CD4-positive, alpha-beta T cell treated with Interleukin-4 for 1 hour (primary cell): ENCODE results near the gene CHST13.
"Not testable (repeated sequence)": the region's sequence is repeated elsewhere in the genome, so short reads cannot be mapped to it uniquely, and the experiment has no call there.

ENCODE experiments used
- DNase-seq, 2 donors: peaks; one replicate each; pipeline ENCODE4 v3.0.0-alpha.2; 2020 to 2022

Gene CHST13

DNA sequence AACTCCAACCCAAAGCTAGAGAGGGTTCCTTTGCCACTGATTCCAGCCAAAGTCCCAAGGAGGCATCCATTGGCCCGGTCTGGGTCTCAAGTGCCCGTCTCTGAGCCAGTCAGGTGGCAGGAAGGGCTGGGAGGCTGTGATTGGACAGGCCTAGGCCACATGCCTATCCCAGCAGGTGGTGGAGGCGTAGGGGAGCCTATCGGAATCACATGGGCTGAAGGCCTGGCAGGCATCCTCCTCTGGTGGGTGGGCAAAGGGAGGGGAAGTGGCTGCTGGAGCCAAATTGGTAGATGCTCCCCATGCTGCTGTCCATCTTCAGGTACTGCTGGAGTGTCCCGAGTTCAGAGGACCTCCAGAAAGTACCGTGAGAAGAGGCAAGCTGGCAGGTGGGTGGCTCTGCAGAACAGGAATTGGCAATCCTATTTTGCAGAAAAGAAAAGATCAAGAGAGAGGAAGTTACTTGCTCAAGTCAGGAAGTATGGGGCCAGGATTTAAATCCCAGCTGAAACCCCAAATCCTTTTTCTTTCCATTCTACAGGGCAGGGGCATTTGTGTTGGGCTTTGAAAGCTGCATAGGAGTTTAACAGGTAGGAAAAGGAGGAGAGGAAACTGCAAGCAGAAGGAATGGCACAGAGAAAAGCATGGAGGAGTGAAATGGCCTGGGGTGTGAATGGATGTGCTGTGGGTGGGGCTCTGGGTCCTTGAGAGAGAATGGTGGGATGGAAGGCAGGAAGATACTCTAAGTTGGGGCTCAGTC is 3.7 kb downstream of the CHST13 start:
- no peak for DNase-seq

DNA sequence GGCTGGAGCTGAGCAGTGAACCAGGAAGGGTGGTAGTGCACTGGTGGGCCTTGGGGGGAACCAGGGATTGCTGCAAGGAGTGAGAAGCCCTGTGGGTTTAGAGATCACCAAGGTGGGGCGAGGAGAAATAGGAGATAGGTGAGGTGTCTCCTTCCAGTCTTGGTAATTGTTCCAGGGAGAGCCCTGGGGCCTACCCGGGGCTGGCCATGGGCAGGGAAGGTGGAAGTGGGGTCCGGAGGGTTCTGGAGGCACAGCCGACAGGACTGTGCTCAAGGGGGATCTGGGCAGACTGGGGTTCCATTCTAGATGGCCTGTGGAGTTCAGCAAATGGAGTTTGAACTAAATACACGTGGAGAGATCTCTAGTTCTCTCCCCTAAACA is 4.5 kb downstream of the CHST13 start:
- no peak for DNase-seq

DNA sequence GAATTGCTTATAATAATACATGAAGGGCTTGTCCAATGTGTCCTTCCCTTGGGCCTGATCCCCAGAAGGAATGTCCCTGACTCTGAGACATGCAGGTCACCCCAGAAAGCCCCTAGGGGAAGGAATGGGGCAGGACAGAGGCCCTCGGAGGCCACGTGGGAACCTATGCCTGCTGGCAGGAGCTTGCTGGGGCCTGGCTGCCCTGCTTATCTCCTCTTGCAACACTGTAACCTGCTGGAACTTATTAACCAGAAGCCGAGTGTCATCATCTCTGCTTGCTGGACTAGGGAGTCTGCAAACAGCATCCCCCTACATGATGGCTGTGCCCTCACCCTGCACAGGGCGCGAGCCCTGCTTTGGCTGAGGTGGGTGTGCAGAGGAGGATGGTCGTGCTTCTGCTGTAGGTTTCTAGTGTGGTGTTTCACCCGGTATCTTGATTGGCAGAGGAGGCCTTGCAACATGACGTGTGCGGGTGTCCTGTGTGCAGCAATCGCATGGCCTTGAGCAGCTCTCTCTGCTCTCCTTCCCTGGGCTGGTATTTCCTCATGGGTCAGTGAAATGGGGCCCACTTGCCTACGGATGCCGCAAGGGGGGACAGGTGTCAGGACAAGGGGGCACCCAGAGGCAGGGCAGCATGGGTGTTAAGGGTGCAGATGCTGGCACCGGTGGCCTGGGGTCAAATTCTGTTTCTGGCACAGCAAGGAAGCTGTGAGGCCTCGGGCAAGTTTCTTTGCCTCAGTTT is 5.0 kb downstream of the CHST13 start:
- DNase-seq: no peak

DNA sequence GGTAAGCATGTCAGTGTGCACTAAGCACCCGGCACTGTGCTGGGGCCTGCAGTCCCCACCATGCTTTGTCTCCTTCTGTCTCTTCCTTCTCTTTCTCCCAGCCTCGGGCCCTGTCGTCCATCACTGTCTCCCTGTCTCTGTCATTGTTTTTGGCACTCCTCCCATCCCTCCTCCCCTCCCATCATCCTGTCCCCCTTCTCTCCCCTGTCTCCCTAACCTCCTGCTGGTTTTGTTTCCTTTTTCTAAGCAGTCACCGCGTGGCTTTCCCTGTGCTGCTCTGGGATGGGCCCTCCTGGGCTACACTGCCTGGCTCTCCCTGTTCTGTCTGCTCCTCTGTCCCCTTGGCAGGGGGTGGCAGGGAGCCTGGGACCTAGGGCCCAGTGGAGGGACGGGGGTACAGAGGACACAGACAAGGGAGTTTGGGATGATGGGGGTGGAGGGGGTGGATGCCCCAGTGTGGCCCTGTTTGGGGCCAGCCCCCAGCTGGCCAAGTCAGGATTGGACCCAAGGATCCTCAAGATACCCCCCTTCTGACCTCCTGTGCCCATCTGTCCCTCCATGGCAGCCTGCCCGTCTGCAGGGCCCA is 5.7 kb downstream of the CHST13 start:
- DNase-seq: no peak

DNA sequence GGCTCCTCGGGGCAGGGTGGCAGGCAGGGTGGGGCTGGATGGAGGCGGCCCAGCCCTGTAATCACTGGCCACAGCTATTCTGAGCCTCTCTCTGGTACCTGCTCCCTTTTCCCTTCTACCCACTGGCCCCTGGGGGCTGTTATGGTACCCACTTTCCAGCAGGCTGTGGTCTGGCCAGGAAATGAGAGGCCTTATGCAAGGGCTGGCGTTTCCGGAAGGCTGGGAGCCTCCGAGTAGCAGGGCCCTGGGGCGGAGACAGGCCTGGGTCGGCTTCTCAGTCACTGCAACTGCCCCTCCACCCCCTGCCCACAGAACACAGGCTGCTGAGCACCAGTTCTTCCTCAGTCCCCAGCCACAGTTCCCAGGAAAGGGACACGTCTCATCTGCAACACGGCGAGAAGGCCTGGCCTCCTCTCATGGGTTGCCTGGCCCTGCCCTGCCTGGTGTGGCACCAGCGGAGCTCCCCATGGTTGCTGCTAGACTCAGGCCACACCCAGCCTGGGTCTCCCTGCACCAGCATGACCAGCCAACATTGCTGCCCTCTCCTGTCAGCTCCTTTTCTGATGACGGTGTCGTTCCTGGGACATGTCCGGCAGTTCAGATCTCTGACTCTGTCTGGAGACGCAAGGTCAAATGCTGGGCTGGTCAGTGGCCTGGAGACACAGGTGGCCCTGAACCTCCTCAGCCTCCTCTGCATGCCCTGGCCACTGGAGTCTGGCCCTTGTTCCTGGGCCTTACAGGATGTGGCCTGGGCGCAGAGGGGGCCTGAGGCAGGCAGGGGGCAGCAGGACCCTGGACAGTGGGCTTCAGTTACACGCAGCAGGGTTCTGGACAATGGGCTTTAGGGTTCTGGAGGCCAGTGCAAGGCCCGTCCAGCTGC is 6.5 kb downstream of the CHST13 start:
- DNase-seq: peak; percentile 6 to 63

DNA sequence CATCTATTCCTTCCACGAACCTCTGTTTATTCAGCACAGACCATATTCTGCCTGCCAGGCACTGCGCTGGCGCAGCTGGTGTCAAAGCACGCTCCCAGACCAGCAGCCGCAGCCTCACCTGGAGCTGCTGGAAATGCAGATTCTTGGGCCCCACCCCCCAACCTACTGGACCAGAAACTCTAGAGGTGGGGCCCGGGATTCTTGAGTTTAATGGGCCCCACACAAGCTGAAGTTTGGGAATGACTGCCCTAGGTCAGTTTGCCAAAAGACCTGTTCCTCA is 7.0 kb downstream of the CHST13 start:
- no peak for DNase-seq

DNA sequence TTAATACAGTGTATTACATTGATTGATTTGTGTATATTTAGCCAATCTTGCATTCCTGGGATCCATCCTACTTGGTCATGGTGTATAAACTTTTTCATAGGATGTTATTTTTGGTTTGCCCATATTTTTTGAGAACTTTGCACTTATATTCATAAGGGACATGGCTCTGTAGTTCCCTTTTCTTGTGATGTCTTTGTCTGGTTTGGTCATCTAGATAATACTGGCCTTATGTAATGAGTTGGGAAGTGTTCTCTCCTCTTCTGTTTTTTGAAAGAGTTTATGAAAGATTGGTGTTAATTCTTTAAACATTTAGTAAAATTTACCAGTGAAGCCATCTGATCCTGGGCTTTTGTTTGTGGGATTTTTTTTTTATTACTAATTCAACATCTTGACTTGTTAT is 9.6 kb downstream of the CHST13 start:
- DNase-seq: no peak

DNA sequence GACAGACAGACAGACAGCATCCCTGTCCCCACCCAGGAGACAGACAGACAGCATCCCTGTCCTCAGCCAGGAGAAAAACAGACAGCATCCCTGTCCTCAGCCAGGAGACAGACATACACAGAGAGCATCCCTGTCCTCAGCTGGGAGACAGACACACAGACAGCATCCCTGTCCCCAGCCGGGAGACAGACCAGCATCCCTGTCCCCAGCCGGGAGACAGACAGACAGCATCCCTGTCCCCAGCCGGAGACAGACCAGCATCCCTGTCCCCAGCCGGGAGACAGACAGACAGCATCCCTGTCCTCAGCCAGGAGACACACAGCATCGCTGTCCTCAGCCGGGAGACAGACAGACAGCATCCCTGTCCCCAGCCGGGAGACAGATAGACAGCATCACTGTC is 10.8 kb downstream of the CHST13 start:
- DNase-seq: not testable (repeated sequence)

DNA sequence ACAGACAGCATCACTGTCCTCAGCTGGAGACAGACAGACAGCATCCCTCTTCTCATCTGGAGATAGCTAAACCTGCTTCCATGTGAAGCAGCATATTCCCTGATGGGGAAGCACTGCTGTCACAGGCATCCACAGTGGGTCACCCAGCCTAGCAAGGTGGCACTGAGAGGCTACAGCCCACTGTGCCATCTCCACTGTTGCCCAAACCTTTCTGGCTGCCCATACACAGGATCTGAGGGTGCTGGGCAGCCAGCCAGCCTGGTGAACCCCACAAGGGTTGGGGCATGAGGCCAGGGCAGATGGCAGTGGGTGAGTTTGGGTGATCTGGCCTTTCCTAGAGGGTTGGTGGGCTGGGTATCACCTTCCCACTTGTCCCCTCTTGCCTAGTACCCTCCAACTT is 11.7 kb downstream of the CHST13 start:
- DNase-seq: no peak

DNA sequence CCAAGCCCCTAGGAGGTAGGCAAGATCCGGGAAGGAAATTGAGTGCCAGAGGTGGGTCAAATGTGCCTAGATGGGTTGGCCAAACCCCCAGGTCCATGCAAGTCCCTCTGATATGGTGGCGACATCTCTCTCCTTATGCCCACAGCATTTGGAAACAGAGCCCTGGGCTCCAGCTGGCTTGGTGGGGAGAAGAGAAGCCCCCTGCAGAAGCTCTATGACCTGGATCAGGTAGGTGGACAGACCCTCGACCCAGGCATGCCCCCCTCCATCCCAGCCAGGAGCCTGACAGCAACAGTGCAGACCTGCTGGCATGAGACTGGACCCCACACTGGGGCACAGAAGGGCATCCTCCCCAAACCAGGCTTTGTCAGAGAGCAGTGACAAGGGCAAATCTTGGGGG is 12.2 kb downstream of the CHST13 start:
- no peak for DNase-seq

DNA sequence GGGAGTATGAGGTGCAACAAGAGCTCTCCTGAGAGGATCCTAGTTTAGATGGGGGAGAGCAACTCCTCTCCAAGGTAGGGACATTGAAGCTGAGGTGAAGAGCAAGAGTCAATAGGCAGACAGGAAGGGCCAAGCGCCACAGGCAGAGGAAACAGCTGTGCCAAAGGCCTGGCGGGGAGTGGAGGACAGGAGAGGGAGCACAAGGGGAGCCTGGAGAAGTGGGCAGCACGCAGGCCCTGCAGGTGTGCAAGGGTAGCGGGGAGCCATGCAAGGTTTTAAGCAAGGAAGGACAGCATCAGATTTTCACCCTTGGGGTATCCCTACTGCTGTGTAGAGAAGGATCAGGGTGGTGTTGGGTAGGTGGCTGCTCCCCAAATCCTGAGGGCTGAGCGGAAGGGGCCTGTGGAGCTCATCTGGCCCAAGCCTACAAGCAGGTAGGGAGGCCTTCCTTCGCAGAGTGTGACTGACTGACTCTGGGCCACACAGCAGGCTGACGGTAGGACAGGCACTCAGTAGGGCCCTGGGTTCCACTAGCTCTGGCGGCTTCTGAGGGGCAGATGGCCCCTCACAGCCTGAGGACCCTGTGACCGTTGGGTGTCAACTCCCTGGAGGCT is 13.3 kb downstream of the CHST13 start:
- no peak for DNase-seq

DNA sequence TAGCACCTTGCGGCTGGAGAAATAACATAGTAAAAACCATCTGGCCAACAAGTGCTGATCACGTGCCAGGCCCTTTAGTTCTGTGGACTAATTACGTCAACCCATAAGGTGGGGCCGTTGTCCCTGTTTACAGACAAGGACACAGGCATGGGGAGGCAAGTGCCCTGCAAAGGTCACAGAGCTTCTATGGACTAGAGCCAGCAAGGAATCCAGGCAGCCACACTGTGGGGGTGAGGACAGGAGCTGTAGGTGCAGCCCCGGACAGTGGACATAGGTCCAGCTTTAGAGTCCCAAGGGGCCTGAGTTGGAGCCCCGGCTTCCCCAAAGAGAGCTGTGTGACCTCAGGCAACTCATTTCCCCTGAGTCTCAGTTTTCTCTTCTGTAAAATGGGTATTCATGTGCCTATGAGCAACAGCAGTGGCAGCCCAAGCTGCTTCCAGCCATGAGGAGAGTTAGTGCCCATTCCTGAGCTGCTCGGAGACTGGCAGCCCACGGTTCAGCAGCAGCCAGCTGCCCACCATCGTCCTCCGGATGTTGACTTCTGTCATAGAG is 13.9 kb downstream of the CHST13 start:
- DNase-seq: no peak

DNA sequence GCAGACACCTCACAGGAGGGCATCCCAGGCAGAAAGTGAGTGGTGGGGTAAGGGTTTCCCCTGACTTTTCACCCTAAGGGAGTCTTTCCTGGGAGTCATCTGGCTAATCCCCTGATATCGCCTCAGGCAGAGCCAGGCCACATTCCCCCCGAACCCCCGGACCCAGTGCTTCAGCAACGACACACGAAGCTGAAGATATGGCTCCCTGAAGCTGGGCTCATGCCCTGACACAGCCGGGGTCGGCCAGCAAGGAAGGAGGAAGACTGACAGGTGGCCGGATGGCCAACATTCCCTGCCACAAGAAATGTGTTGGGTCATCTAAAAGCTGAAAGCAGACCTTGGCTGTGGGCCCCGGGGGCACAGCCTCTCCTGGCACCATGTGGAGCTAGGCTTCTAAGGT is 14.4 kb downstream of the CHST13 start:
- no peak for DNase-seq

DNA sequence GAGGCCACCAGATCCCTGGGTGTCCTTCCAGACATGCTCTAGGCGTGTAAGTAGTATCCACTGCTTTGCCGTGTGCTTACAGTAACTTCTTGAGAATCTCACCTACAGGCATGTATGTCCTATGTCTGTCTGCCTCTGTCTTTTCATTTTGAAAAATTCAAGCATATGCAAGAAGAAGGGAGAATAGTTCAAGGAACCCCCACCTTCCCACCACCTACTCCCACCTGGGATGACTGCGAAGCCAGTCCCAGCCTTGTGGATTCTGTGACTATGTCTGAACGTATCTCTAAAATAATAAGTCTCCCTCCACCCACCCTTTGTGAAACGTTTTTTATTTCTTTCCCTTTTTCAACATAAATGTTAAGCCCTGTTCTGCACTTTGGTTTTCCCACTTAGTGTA is 15.0 kb downstream of the CHST13 start:
- DNase-seq: no peak

DNA sequence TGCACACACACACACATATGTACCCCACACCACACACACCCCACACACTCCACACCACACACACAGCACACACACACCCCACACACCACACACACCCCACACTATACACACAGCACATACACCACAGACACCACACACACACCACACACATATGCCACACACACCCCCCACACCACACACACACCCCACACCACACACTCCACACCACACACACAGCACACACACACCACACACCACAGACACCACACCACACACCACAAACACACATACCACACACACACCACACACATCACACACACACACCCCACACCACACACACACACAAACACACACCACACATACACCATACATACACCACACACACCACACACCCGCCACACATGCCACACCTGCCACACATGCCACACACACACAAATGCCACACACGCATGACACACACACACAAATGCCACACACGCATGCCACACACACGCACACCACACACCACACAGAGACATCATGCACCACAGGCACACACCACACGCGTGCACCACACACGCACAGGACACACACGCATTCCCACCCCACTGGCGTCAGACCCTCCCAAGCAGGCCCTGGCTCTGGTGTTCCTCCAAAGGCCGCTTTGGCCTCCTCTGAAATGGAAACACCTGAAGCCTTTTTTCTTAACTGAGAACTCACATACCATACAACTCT is 15.7 kb downstream of the CHST13 start:
- DNase-seq: peak in 1 of 2 donors; percentile 2

DNA sequence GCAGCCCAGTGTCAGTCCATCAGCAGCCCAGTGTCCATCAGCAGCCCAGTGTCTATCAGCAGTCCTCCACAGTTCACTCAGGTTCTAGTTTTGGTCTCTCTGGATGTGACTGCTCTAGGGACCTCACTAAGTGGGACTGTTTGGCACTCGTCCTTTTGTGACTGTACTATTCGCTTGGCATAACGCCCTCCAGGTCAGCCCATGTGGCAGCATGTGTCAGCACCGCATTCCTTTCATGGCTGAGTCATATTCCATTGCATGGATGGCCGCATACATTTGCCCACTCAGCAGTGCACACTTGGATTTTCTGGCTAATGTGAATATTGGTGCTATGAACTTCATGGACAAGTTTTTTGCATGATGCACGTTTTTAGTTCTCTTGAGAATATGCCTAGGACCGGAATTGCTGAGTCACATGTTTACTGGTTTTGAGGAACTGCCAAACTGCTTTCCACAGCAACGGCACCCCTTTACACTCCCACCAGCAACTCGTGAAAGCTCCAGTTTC is 16.4 kb downstream of the CHST13 start:
- peak in 1 of 2 donors; percentile 29 for DNase-seq

DNA sequence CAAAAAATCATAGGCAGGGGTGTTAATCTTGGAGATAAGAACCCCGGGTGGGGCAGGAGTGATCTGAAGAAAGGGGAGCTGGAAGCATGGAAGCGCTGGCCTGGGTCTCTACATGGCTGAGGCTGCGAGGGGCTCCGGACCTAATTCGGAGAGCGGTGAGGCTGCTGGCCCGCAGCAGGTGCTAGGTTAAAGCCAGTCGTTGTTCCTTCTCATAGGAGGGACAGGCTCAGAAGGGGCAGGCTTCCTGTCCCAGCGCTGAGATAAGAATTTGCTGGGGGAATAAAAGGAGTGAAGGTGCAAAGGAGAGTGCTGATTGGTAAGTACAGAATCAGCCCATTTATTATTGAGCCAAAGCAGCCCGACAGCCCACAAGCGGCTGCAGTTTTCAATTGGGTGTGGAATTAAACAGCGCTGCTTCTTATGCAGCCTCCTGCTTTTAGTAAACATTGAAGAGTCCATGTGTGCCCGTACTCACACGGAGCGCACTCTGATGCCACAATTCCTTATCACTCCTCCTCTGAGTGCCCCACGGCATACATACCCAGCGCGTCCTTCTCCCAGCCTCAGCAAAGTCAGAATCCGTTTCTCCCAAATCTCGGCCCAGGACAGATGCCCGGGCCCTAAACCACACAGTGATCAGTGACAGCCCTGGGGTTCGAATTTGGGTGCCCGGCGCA is 17.1 kb downstream of the CHST13 start:
- DNase-seq: peak in 1 of 2 donors; percentile 8

DNA sequence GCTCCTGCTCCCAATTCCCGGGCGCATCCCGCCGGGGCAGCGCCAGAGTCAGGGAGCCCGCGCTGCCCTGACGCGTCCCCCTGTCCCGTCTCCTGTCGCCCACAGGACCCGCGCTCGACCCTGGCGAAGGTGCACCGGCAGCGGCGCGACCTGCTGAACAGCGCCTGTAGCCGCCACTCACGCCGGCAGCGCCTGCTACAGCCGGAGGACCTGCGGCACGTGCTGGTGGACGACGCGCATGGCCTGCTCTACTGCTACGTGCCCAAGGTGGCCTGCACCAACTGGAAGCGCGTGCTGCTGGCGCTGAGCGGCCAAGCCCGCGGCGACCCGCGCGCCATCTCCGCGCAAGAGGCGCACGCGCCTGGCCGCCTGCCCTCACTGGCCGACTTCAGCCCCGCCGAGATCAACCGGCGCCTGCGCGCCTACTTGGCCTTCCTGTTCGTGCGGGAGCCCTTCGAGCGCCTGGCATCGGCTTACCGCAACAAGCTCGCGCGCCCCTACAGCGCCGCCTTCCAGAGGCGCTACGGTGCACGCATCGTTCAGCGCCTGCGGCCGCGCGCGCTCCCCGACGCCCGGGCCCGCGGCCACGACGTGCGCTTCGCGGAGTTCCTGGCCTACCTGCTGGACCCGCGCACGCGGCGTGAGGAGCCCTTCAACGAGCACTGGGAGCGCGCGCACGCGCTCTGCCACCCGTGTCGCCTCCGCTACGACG is 17.8 kb downstream of the CHST13 start:
- DNase-seq: peak in 1 of 2 donors; percentile 3

DNA sequence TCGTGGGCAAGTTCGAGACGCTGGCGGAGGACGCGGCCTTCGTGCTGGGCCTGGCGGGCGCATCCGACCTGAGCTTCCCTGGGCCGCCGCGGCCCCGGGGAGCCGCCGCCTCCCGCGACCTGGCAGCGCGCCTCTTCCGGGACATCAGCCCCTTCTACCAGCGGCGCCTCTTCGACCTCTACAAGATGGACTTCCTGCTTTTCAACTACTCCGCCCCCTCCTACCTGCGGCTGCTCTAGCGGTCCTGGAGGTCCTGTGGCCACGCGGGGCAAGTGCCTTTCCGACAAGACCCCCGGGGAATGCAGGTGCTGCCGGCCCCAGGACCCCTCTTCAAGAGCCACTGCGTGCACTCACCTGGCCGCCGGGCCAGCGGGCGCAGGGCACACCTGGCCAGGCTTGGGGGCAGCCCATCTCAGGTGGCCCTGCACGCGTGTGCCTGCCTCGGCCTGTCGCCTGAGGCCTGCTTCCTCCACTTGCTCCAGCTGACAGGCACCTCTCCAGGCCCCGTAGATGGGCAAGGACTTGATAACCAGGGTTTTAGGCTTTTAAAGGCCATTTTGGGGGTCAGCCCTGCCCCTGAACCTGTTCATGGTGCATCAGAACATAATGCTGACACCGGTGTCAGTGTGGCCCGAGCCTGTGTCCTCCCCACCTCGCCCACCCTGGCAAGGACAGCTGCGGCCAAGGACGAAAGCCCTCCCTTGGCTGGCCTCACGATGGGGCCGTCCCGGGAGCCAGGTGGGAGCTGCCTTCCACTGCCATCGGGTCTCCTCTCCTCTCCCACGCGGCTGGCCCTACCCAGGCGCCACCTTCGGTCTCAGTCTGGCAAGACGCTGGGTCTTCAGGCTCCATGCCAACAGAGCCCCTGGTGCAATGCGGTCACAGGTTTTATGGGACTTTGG is 18.6 kb downstream of the CHST13 start:
- peak in 1 of 2 donors; percentile 5 for DNase-seq
